Measurements from ENCODE around the gene DHX15.

GRCh38 chr4:24569662-24570061 is 14.7 kb downstream of the DHX15 start:
- TF ChIP-seq, protein P1, sequence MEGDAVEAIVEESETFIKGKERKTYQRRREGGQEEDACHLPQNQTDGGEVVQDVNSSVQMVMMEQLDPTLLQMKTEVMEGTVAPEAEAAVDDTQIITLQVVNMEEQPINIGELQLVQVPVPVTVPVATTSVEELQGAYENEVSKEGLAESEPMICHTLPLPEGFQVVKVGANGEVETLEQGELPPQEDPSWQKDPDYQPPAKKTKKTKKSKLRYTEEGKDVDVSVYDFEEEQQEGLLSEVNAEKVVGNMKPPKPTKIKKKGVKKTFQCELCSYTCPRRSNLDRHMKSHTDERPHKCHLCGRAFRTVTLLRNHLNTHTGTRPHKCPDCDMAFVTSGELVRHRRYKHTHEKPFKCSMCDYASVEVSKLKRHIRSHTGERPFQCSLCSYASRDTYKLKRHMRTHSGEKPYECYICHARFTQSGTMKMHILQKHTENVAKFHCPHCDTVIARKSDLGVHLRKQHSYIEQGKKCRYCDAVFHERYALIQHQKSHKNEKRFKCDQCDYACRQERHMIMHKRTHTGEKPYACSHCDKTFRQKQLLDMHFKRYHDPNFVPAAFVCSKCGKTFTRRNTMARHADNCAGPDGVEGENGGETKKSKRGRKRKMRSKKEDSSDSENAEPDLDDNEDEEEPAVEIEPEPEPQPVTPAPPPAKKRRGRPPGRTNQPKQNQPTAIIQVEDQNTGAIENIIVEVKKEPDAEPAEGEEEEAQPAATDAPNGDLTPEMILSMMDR (IDR thresholded peaks at IDR 0.05; ENCODE audit: low read depth, low read length, poor library complexity, severe bottlenecking): no peak
- TF ChIP-seq EZH2phosphoT487 (IDR thresholded peaks at IDR 0.05; ENCODE audit: borderline replicate concordance, low read length): no peak
